Measurements from ENCODE around the gene OS9.

The OS9 gene

GRCh38 chr12:57763881-57764661, 70.1 kb downstream of the OS9 start:
- H3K4me3 ChIP-seq (ENCODE audit: low read length): no peak overlapping the region
- no peak for TF ChIP-seq CTCF (IDR thresholded peaks at IDR 0.05; ENCODE audit: insufficient read depth, low read depth, low read length, missing control alignments)
- DNase-seq (ENCODE audit: low read depth): no peak

GRCh38 chr12:57764662-57765002, 70.7 kb downstream of the OS9 start:
- DNase-seq (ENCODE audit: low read depth): no peak
- no peak for TF ChIP-seq CTCF (IDR thresholded peaks at IDR 0.05; ENCODE audit: insufficient read depth, low read depth, low read length, missing control alignments)
- peak overlapping the region; percentile 53 for H3K4me3 ChIP-seq (ENCODE audit: low read length)

GRCh38 chr12:57765003-57765697, 71.2 kb downstream of the OS9 start:
- H3K4me3 ChIP-seq (ENCODE audit: low read length): peak overlapping the region; percentile 53
- DNase-seq (ENCODE audit: low read depth): peak; percentile 86
- peak; percentile 31 for TF ChIP-seq CTCF (IDR thresholded peaks at IDR 0.05; ENCODE audit: insufficient read depth, low read depth, low read length, missing control alignments)

- TF ChIP-seq CTCF (IDR thresholded peaks at IDR 0.05; ENCODE audit: insufficient read depth, low read depth, low read length, missing control alignments): no peak
- peak; percentile 24 for DNase-seq (ENCODE audit: low read depth)
- H3K4me3 ChIP-seq (ENCODE audit: low read length): peak overlapping the region; percentile 53
Measured at GRCh38 chr12:57765698-57766463, 71.9 kb downstream of the OS9 start.

GRCh38 chr12:57766464-57767304, 72.8 kb downstream of the OS9 start, which contains the start of gene CYP27B1:
Gene CYP27B1, minus strand, starts transcription at chr12:57767078. Its CDS starts 37 bp downstream, at chr12:57767041.
- DNase-seq (ENCODE audit: low read depth): peak; percentile 78

More at GRCh38 chr12:57766464-57767304, 72.8 kb downstream of the OS9 start, which contains the start of gene CYP27B1:
- no peak for TF ChIP-seq CTCF (IDR thresholded peaks at IDR 0.05; ENCODE audit: insufficient read depth, low read depth, low read length, missing control alignments)
- H3K4me3 ChIP-seq (ENCODE audit: low read length): peak within 1 kb of the TSS; percentile 53
